Measurements from ENCODE around the gene TBC1D10A. TPM values are rescaled to one million over a fixed set of nuclear protein-coding genes. Genes with fewer than 3 reads are reported as not detected.

Gene TBC1D10A
- total RNA-seq, 2 donors from 2014 or later: 31.5 to 54.2 TPM

GRCh38 chr22:30361916-30362650 is 35.3 kb upstream of the TBC1D10A start:
- no peaks in the 10 kb centered on the region for H3K36me3 ChIP-seq
- H3K9me3 ChIP-seq: no peaks in the 10 kb centered on the region
- no peak overlapping the region for H3K4me3 ChIP-seq
- no peak overlapping the region for H3K27ac ChIP-seq
- peaks cover 0 to 7% of the 10 kb centered on the region in 2 donors for H3K4me1 ChIP-seq (ENCODE audit: control insufficient read depth in 1 of 2, low read depth in 2 of 2)
- ATAC-seq (ENCODE audit: insufficient number of reproducible peaks, low FRiP score, low read depth) (no peak), DNase-seq (ENCODE audit: low spot score) (no peak)
- TF ChIP-seq CTCF (IDR thresholded peaks at IDR 0.05): no peak
- no peaks in the 10 kb centered on the region for H3K27me3 ChIP-seq (replicated peaks; ENCODE audit: insufficient read depth)

- Histone ChIP-seq H3K4me1 (ENCODE audit: control insufficient read depth in 1 of 2, low read depth in 2 of 2) (peaks cover 19 to 35% of the 10 kb centered on the region in 2 donors), H3K27me3 (replicated peaks; ENCODE audit: insufficient read depth) (no peaks in the 10 kb centered on the region), H3K9me3 (no peaks in the 10 kb centered on the region), H3K4me3 (no peak overlapping the region), H3K27ac (no peak overlapping the region), H3K36me3 (no peaks in the 10 kb centered on the region)
- DNase-seq (ENCODE audit: low spot score): no peak
- no peak for ATAC-seq (ENCODE audit: insufficient number of reproducible peaks, low FRiP score, low read depth)
- no peak for TF ChIP-seq CTCF (IDR thresholded peaks at IDR 0.05)
Measured at GRCh38 chr22:30358541-30358940, 31.8 kb upstream of the TBC1D10A start.

- Histone ChIP-seq H3K9me3 (no peaks in the 10 kb centered on the region), H3K27ac (no peak overlapping the region), H3K4me1 (ENCODE audit: control insufficient read depth in 1 of 2, low read depth in 2 of 2) (peaks cover 19 to 36% of the 10 kb centered on the region in 2 donors), H3K27me3 (replicated peaks; ENCODE audit: insufficient read depth) (no peaks in the 10 kb centered on the region), H3K4me3 (peak overlapping the region; percentile 85), H3K36me3 (peaks cover 3% of the 10 kb centered on the region)
- DNase-seq (ENCODE audit: low spot score) (no peak), ATAC-seq (ENCODE audit: insufficient number of reproducible peaks, low FRiP score, low read depth) (no peak)
- TF ChIP-seq CTCF (IDR thresholded peaks at IDR 0.05): no peak
Measured at GRCh38 chr22:30357650-30358215, 31.0 kb upstream of the TBC1D10A start.

GRCh38 chr22:30357236-30357570 is 30.5 kb upstream of the TBC1D10A start:
- H3K4me1 ChIP-seq (ENCODE audit: control insufficient read depth in 1 of 2, low read depth in 2 of 2): peaks cover 19 to 36% of the 10 kb centered on the region in 2 donors
- ATAC-seq (ENCODE audit: insufficient number of reproducible peaks, low FRiP score, low read depth): no peak
- no peak for TF ChIP-seq CTCF (IDR thresholded peaks at IDR 0.05)
- H3K36me3 ChIP-seq: peaks cover 8% of the 10 kb centered on the region
- peak overlapping the region; percentile 85 for H3K4me3 ChIP-seq
- no peaks in the 10 kb centered on the region for H3K27me3 ChIP-seq (replicated peaks; ENCODE audit: insufficient read depth)
- DNase-seq (ENCODE audit: low spot score): no peak
- H3K27ac ChIP-seq: peak overlapping the region; percentile 95 to 97
- H3K9me3 ChIP-seq: no peaks in the 10 kb centered on the region

GRCh38 chr22:30356449-30357235 is 29.9 kb upstream of the TBC1D10A start, which contains the start of the genes CCDC157 and SF3A1:
Gene CCDC157, plus strand, starts transcription at chr22:30357007. Its CDS starts 8,994 bp downstream, at chr22:30366001.
Gene SF3A1, minus strand, starts transcription at chr22:30356894. Its CDS starts 102 bp downstream, at chr22:30356792.
- no peaks in the 10 kb centered on the region for H3K27me3 ChIP-seq (replicated peaks; ENCODE audit: insufficient read depth)
- peaks cover 12% of the 10 kb centered on the region for H3K36me3 ChIP-seq
- DNase-seq (ENCODE audit: low spot score) (peak; percentile 61), ATAC-seq (ENCODE audit: insufficient number of reproducible peaks, low FRiP score, low read depth) (peak; percentile 95)
- H3K27ac ChIP-seq: peak within 1 kb of the TSS; percentile 95 to 97
- H3K9me3 ChIP-seq: no peaks in the 10 kb centered on the region
- TF ChIP-seq CTCF (IDR thresholded peaks at IDR 0.05): no peak
- H3K4me1 ChIP-seq (ENCODE audit: control insufficient read depth in 1 of 2, low read depth in 2 of 2): peaks cover 19 to 36% of the 10 kb centered on the region in 2 donors
- peak within 1 kb of the TSS; percentile 85 for H3K4me3 ChIP-seq
